Measurements from ENCODE around the gene RYR1.
"Not testable (repeated sequence)": the region's sequence is repeated elsewhere in the genome, so short reads cannot be mapped to it uniquely, and the experiment has no call there.

RYR1 gene

DNA sequence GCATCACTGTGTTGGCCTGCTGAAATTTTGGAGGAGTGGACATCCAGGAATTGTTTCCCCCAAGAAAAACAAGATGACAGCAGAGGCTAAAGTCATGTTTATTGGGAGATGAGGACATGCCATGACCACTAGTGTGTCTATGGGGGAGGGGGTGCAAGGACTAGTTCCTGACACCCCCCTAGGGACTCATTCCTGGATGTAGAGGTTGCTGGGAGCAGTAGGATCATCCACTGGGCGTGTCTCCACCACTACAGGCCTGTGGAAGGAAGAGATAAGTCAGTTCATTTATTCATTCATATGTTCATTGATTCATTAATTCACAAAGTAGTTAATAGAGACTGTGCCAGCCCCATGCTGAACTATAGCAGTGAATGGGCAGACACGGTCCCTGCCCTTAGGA lies 154.1 kb downstream of the RYR1 start:
- Mint-ChIP-seq H3K27ac (no peak overlapping the region), H3K4me3 (no peak overlapping the region), H3K27me3 (no peaks in the 10 kb centered on the region), H3K4me1 (ENCODE audit: low read depth) (peaks cover 6% of the 10 kb centered on the region), H3K9me3 (no peaks in the 10 kb centered on the region), H3K36me3 (ENCODE audit: low read depth) (peaks cover 44% of the 10 kb centered on the region)
- no peak for DNase-seq

- Mint-ChIP-seq H3K27ac (peak overlapping the region; percentile 2), H3K36me3 (ENCODE audit: low read depth) (peaks cover 47% of the 10 kb centered on the region), H3K4me3 (no peak overlapping the region), H3K4me1 (ENCODE audit: low read depth) (peaks cover 4% of the 10 kb centered on the region), H3K27me3 (no peaks in the 10 kb centered on the region), H3K9me3 (no peaks in the 10 kb centered on the region)
- no peak for DNase-seq
Observed at GRCh38 chr19:38588041-38588440, 154.6 kb downstream of the RYR1 start.

DNA sequence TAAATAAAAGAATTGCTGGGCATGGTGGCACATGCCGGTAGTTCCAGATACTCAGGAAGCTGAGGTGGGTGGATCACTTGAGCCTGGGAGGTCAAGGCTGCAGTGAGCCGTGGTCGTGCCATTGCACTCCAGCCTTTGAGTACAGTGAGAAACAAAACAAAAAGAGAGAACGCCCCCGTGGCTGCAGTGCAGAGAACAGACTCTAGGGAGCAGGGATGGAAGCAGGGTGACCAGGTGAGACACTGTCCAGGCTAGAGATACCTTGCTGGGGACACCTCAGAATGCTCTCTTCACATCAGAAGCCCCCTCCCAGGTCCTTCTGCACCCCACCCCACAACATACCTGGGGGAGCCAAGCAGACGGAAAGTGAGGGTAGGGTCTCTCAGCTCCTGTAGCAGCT lies 159.4 kb downstream of the RYR1 start:
- H3K4me3 Mint-ChIP-seq = no peak overlapping the region
- no peak overlapping the region for H3K27ac Mint-ChIP-seq
- no peak for DNase-seq
- peaks cover 2% of the 10 kb centered on the region for H3K4me1 Mint-ChIP-seq (ENCODE audit: low read depth)
- no peaks in the 10 kb centered on the region for H3K9me3 Mint-ChIP-seq
- H3K27me3 Mint-ChIP-seq = no peaks in the 10 kb centered on the region
- H3K36me3 Mint-ChIP-seq (ENCODE audit: low read depth) = peaks cover 78% of the 10 kb centered on the region

- Mint-ChIP-seq H3K4me3 (no peak overlapping the region), H3K27me3 (no peaks in the 10 kb centered on the region), H3K27ac (peak overlapping the region; percentile 33), H3K9me3 (no peaks in the 10 kb centered on the region), H3K36me3 (ENCODE audit: low read depth) (peaks cover 70% of the 10 kb centered on the region), H3K4me1 (ENCODE audit: low read depth) (peaks cover 2% of the 10 kb centered on the region)
- peak; percentile 63 for DNase-seq
Observed at GRCh38 chr19:38596057-38596981, 162.8 kb downstream of the RYR1 start.

DNA sequence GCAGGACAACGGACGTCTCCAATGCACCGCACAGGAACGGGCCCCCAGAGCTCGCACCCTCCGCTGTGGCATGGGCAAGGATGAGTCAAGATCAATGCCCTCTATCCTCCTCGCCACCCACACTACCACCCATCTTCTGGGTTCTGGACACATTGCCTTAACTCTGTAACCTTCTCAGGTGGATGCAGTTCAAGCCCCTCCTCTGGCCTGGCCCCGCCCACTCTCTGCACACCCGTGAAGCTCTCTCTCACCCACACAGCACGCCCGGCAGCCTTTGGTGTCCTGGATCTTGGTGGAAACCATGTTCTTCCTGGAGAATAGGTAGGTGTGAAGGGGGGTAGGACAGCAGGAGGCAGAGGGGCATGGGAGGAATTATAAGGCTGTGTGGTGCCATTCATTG lies 163.6 kb downstream of the RYR1 start:
- Mint-ChIP-seq H3K4me1 (ENCODE audit: low read depth) (peaks cover 2% of the 10 kb centered on the region), H3K9me3 (no peaks in the 10 kb centered on the region), H3K27me3 (no peaks in the 10 kb centered on the region), H3K27ac (peak overlapping the region; percentile 45), H3K4me3 (no peak overlapping the region), H3K36me3 (ENCODE audit: low read depth) (peaks cover 70% of the 10 kb centered on the region)
- no peak for DNase-seq

- Mint-ChIP-seq H3K27ac (peak overlapping the region; percentile 20), H3K27me3 (no peaks in the 10 kb centered on the region), H3K4me3 (no peak overlapping the region), H3K36me3 (ENCODE audit: low read depth) (peaks cover 57% of the 10 kb centered on the region), H3K4me1 (ENCODE audit: low read depth) (peaks cover 2% of the 10 kb centered on the region), H3K9me3 (no peaks in the 10 kb centered on the region)
- DNase-seq = no peak
Observed at GRCh38 chr19:38599722-38600121, 166.2 kb downstream of the RYR1 start.

- not testable (repeated sequence) for H3K4me1 Mint-ChIP-seq (ENCODE audit: low read depth); H3K4me3 Mint-ChIP-seq; H3K9me3 Mint-ChIP-seq; DNase-seq; H3K27me3 Mint-ChIP-seq; H3K27ac Mint-ChIP-seq
- peaks cover 54% of the 10 kb centered on the region for H3K36me3 Mint-ChIP-seq (ENCODE audit: low read depth)
Observed at GRCh38 chr19:38602856-38603255, 169.4 kb downstream of the RYR1 start.

GRCh38 chr19:38606131-38606530 lies 172.6 kb downstream of the RYR1 start:
- H3K4me1 Mint-ChIP-seq (ENCODE audit: low read depth) = peaks cover 2% of the 10 kb centered on the region
- no peak overlapping the region for H3K4me3 Mint-ChIP-seq
- no peak overlapping the region for H3K27ac Mint-ChIP-seq
- H3K36me3 Mint-ChIP-seq (ENCODE audit: low read depth) = peaks cover 68% of the 10 kb centered on the region
- H3K9me3 Mint-ChIP-seq = no peaks in the 10 kb centered on the region
- H3K27me3 Mint-ChIP-seq = no peaks in the 10 kb centered on the region
- DNase-seq = no peak

DNA sequence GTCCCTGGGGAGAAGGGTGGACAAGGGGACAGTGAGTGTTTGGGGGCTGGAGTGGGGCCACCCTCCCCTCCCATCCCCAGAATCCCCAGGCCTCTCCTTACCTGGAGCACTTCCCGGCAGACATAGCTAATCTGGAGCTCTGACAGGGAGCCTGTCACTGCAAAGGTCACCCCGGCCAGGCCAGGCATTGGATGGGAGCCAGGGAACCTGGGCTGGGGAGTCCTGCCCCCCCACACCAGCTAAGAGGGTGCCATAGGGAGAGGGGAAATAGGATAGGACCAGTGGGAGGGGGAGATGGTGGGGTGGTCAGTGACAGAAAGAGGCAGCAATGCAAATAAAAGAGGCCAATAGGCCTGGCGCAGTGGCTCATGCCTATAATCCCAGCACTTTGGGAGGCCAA lies 180.8 kb downstream of the RYR1 start:
- H3K36me3 Mint-ChIP-seq (ENCODE audit: low read depth) = peaks cover 82% of the 10 kb centered on the region
- no peaks in the 10 kb centered on the region for H3K9me3 Mint-ChIP-seq
- peaks cover 43% of the 10 kb centered on the region for H3K4me1 Mint-ChIP-seq (ENCODE audit: low read depth)
- no peak for DNase-seq
- no peaks in the 10 kb centered on the region for H3K27me3 Mint-ChIP-seq
- no peak overlapping the region for H3K4me3 Mint-ChIP-seq
- peak overlapping the region; percentile 50 for H3K27ac Mint-ChIP-seq

GRCh38 chr19:38615007-38615581 lies 181.6 kb downstream of the RYR1 start:
- no peak for DNase-seq
- Mint-ChIP-seq H3K4me3 (peak overlapping the region; percentile 99), H3K9me3 (no peaks in the 10 kb centered on the region), H3K4me1 (ENCODE audit: low read depth) (peaks cover 49% of the 10 kb centered on the region), H3K27ac (peak overlapping the region; percentile 81), H3K36me3 (ENCODE audit: low read depth) (peaks cover 82% of the 10 kb centered on the region), H3K27me3 (no peaks in the 10 kb centered on the region)

DNA sequence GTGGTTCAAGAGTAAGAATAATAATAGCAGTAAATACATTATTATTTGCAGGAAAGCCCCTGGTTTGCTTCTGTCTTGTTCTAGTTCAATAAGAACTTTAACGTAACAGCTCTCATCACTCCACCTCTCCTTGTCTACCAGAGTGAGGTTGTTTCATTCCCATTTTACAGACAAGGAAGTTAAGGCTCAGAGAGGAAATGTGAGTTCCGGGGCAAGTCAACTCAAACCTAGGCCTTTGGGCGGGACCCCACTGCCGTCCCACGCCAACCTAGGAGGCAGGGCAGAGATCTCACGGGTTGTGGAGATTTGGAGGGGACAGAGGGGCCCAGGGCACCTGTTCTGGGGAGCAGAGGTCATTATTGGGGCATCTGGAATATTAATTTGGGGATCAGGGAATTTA lies 182.8 kb downstream of the RYR1 start:
- H3K4me3 Mint-ChIP-seq = peak overlapping the region; percentile 99
- peaks cover 84% of the 10 kb centered on the region for H3K36me3 Mint-ChIP-seq (ENCODE audit: low read depth)
- peak overlapping the region; percentile 99 for H3K27ac Mint-ChIP-seq
- no peaks in the 10 kb centered on the region for H3K27me3 Mint-ChIP-seq
- H3K9me3 Mint-ChIP-seq = no peaks in the 10 kb centered on the region
- H3K4me1 Mint-ChIP-seq (ENCODE audit: low read depth) = peaks cover 54% of the 10 kb centered on the region
- DNase-seq = no peak

GRCh38 chr19:38617283-38617763 lies 183.8 kb downstream of the RYR1 start:
- peak overlapping the region; percentile 99 for H3K27ac Mint-ChIP-seq
- peaks cover 89% of the 10 kb centered on the region for H3K36me3 Mint-ChIP-seq (ENCODE audit: low read depth)
- no peaks in the 10 kb centered on the region for H3K27me3 Mint-ChIP-seq
- peaks cover 57% of the 10 kb centered on the region for H3K4me1 Mint-ChIP-seq (ENCODE audit: low read depth)
- H3K4me3 Mint-ChIP-seq = peak overlapping the region; percentile 99
- H3K9me3 Mint-ChIP-seq = no peaks in the 10 kb centered on the region
- DNase-seq = no peak

DNA sequence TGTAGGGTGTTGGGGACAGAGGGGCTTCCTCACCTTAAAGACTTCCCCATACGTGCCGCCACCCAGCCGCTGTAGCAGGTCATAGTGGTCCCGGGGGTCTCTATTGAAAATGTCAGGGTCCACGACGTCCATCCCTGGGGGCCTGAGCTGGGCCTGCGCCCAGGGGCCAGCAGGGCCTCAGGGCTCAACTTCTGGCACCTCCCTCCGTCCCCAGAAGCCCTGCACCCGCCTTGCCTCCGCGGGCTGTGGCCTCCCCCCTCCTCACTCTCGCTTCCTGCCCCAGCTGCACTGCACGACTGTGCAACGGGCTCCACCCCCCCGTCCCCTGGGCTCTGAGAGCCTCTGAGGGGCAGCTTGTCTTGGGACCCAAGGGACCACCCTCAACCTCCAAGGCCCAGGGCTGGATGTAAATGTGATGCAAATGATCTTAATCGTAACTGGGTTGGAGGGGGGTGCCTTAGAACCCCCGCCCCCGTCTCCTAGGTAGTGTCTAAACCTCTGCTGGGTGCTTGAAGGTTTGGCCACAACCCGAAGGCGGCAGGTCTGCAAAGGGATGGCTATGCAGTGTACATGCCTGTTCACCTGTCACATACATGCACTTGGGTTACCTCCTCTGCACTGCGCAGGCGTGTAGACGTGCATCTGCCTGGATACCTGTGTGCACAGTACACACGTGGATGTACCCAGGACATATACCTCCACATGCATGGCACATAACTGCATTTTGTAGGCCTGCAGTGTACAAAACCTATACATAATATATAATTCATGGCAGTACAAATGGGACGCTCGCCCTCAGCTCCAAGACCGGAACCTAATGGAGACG lies 184.5 kb downstream of the RYR1 start, which contains the start of gene MAP4K1:
TSS of gene MAP4K1 (minus strand) at position 190 of the 826 bp plus-strand sequence. CDS start at position 132, 58 bp downstream.
- no peaks in the 10 kb centered on the region for H3K27me3 Mint-ChIP-seq
- peak within 1 kb of the TSS; percentile 99 for H3K27ac Mint-ChIP-seq
- H3K9me3 Mint-ChIP-seq = no peaks in the 10 kb centered on the region
- peak within 1 kb of the TSS; percentile 99 for H3K4me3 Mint-ChIP-seq
- H3K36me3 Mint-ChIP-seq (ENCODE audit: low read depth) = peaks cover 90% of the 10 kb centered on the region
- peak; percentile 82 for DNase-seq
- peaks cover 57% of the 10 kb centered on the region for H3K4me1 Mint-ChIP-seq (ENCODE audit: low read depth)

- Mint-ChIP-seq H3K36me3 (ENCODE audit: low read depth) (peaks cover 91% of the 10 kb centered on the region), H3K9me3 (no peaks in the 10 kb centered on the region), H3K4me3 (peak within 1 kb of the TSS; percentile 99), H3K4me1 (ENCODE audit: low read depth) (peaks cover 55% of the 10 kb centered on the region), H3K27ac (peak within 1 kb of the TSS; percentile 99), H3K27me3 (no peaks in the 10 kb centered on the region)
- peak; percentile 99 for DNase-seq
Observed at GRCh38 chr19:38618590-38619360, 185.3 kb downstream of the RYR1 start, which contains the start of gene EIF3K. Gene EIF3K, plus strand, starts transcription at chr19:38619188. Its CDS starts 81 bp downstream, at chr19:38619269.
